SK-N-SH (cell line): Measurements from ENCODE around the gene ELP4.

ENCODE experiments used
- EP300 ChIP-seq, 2 experiments: IDR thresholded peaks; 2 replicates each; pipeline versions ENCODE4 v1.4.0 to v1.6.1; 2012; ENCODE audit warnings: borderline replicate concordance in 1 of 2, low read depth in 1 of 2, low read length in 1 of 2
- GABPA ChIP-seq: IDR thresholded peaks from 2 replicates; pipeline ENCODE4 v1.4.0; 2012; ENCODE audit warnings: low read depth, mild to moderate bottlenecking
- JUND ChIP-seq: IDR thresholded peaks from 2 replicates; pipeline ENCODE4 v1.4.0; 2012
- MAX ChIP-seq: IDR thresholded peaks from 2 replicates; pipeline ENCODE4 v1.4.0; 2012; ENCODE audit warnings: low read depth
- MXI1 ChIP-seq: IDR thresholded peaks from 2 replicates; pipeline ENCODE4 v1.6.1; 2012; ENCODE audit warnings: mild to moderate bottlenecking, low read depth, low read length, improper control_type of control experiment
- REST ChIP-seq: IDR thresholded peaks from 2 replicates; pipeline ENCODE4 v1.6.1; 2012; ENCODE audit warnings: mild to moderate bottlenecking, low read depth, low read length, moderate library complexity
- SMC3 ChIP-seq: IDR thresholded peaks from 2 replicates; pipeline ENCODE4 v1.6.1; 2012; ENCODE audit warnings: low read depth, low read length, improper control_type of control experiment
- YY1 ChIP-seq: IDR thresholded peaks from 2 replicates; pipeline ENCODE4 v1.4.0; 2012; ENCODE audit warnings: low read depth, mild to moderate bottlenecking
- TF ChIP-seq, protein P1 (sequence below): fragments of 200-600 bp; sonication (generic); IDR thresholded peaks from 2 replicates; pipeline ENCODE4 v1.6.1; 2017; ENCODE audit warnings: antibody characterized with exemption, mild to moderate bottlenecking, moderate library complexity

GRCh38 chr11:31799435-31800397 lies 290.1 kb downstream of the ELP4 start:
- TF ChIP-seq, protein P1, sequence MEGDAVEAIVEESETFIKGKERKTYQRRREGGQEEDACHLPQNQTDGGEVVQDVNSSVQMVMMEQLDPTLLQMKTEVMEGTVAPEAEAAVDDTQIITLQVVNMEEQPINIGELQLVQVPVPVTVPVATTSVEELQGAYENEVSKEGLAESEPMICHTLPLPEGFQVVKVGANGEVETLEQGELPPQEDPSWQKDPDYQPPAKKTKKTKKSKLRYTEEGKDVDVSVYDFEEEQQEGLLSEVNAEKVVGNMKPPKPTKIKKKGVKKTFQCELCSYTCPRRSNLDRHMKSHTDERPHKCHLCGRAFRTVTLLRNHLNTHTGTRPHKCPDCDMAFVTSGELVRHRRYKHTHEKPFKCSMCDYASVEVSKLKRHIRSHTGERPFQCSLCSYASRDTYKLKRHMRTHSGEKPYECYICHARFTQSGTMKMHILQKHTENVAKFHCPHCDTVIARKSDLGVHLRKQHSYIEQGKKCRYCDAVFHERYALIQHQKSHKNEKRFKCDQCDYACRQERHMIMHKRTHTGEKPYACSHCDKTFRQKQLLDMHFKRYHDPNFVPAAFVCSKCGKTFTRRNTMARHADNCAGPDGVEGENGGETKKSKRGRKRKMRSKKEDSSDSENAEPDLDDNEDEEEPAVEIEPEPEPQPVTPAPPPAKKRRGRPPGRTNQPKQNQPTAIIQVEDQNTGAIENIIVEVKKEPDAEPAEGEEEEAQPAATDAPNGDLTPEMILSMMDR = no peak
- TF ChIP-seq JUND (no peak), REST (no peak), MXI1 (no peak), GABPA (no peak), EP300 (IDR thresholded peaks at IDR 0.05; ENCODE audit: borderline replicate concordance in 1 of 2, low read depth in 1 of 2, low read length in 1 of 2) (no peak), YY1 (no peak), SMC3 (no peak), MAX (no peak)
